ENCODE data around the gene MYOD1. TPM values are rescaled to one million over a fixed set of nuclear protein-coding genes. Genes with fewer than 3 reads are reported as not detected.

The MYOD1 gene
- total and polyA plus RNA-seq, 2 of the 13 experiments (the other 11 are each of a cell fraction or from before 2014, with no cell fraction given): not detected

GRCh38 chr11:17694494-17695110 is 24.8 kb upstream of the MYOD1 start:
- Histone ChIP-seq H3K4me2 (ENCODE audit: low read depth, low read length) (no peak overlapping the region), H3K9me3 (ENCODE audit: low read length) (no peaks in the 10 kb centered on the region), H3K9ac (ENCODE audit: insufficient read depth, low read depth, low read length) (no peak overlapping the region), H3K36me3 (replicated peaks in 1 of 2; ENCODE audit: control insufficient read depth in 1 of 2, insufficient read depth in 2 of 2, low read length in 2 of 2) (no peaks in the 10 kb centered on the region), H3K4me1 (ENCODE audit: insufficient read depth, low read length) (no peaks in the 10 kb centered on the region), H3K27ac (ENCODE audit: extremely low read length, insufficient read depth, low read length) (no peak overlapping the region), H3K27me3 (ENCODE audit: control insufficient read depth in 1 of 2, insufficient read depth in 2 of 2, low read length in 2 of 2) (peaks cover 9 to 52% of the 10 kb centered on the region in 2 experiments), H2AFZ (ENCODE audit: low read length) (no peak overlapping the region), H4K20me1 (ENCODE audit: insufficient read depth, low read length) (no peaks in the 10 kb centered on the region), H3K79me2 (ENCODE audit: insufficient read depth, low read length) (no peaks in the 10 kb centered on the region), H3K4me3 (replicated peaks in 1 of 3; ENCODE audit: insufficient read depth in 1 of 3, low read depth in 2 of 3, low read length in 3 of 3) (no peak overlapping the region)
- FAIRE-seq (no peak), ATAC-seq (no peak), DNase-seq (ENCODE audit: low spot score) (no peak)
- no peak for TF ChIP-seq HOXA7 (CRISPR knock-in tag; IDR thresholded peaks at IDR 0.05)
- TF ChIP-seq MXD3 (CRISPR knock-in tag; IDR thresholded peaks at IDR 0.05): no peak
- no peak for TF ChIP-seq CREB1 (IDR thresholded peaks at IDR 0.05)
- TF ChIP-seq CREB1 (CRISPR knock-in tag; IDR thresholded peaks at IDR 0.05): no peak
- TF ChIP-seq ZNF660 (CRISPR knock-in tag; IDR thresholded peaks at IDR 0.05; ENCODE audit: borderline replicate concordance, low read depth): no peak
- no peak for TF ChIP-seq ATF7-NPFF (CRISPR knock-in tag; IDR thresholded peaks at IDR 0.05; ENCODE audit: low read depth)
- no peak for TF ChIP-seq ZSCAN20 (CRISPR knock-in tag; IDR thresholded peaks at IDR 0.05; ENCODE audit: borderline replicate concordance)
- no peak for TF ChIP-seq RELA (CRISPR knock-in tag; IDR thresholded peaks at IDR 0.05)
- TF ChIP-seq IRF9 (CRISPR knock-in tag; IDR thresholded peaks at IDR 0.05; ENCODE audit: borderline replicate concordance): no peak
- TF ChIP-seq REXO4 (CRISPR knock-in tag; IDR thresholded peaks at IDR 0.05; ENCODE audit: borderline replicate concordance): no peak
- TF ChIP-seq GTF2F1 (IDR thresholded peaks at IDR 0.05; ENCODE audit: low read length): no peak
- no peak for TF ChIP-seq ZNF326 (CRISPR knock-in tag; IDR thresholded peaks at IDR 0.05; ENCODE audit: borderline replicate concordance)
- TF ChIP-seq XRCC5 (optimal IDR thresholded peaks at IDR 0.05; ENCODE audit: low read length): no peak
- TF ChIP-seq RFX5 (IDR thresholded peaks at IDR 0.05; ENCODE audit: low read depth, low read length): no peak
- ChIA-PET CTCF (ENCODE audit: low intra/inter-chr PET ratio, low total read pairs) (no interaction called here), POLR2A (no interaction called here)
- in situ Hi-C loops (cut with HindIII; ENCODE audit: extremely low pct_ligation_motif_present, low pct_unique_long_range_greater_than_20kb) (no loop called here), intact Hi-C loops (cut with micrococcal nuclease; ENCODE audit: unreplicated experiment) (no loop called here)
- no TSS peak for BruUV-seq (replicated peaks)
- 57% methylated on average over 9 of the region's 10 CpGs for WGBS (ENCODE audit: low lambda C conversion rate)
